IPS-11a (cell line): ENCODE results near the gene NREP.
"Not testable (repeated sequence)": the region's sequence is repeated elsewhere in the genome, so short reads cannot be mapped to it uniquely, and the experiment has no call there.

Source experiments
- H3K4me3 ChIP-seq: one replicate; pipeline ENCODE4 v1.5.1; 2013; ENCODE audit warnings: low read depth, low read length, control low read depth

The NREP gene

DNA sequence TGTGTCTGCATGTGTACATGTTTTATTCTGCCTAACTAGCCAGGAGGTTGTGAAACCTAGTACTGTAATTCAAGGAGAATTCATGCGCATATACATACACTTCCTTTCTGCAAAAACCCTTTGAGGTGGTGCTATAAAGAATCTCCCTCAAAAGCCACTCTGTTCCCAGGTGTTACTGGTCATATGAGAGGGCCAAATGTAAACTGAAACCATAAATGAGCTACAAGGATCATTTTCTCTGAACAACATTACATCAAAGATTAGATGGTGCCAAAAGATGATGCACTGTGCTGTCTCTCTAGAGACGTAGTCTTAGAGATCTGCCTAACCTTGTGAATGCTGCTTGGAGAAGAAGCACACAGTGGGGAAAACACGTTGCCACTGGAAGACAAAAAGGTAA is 15.7 kb downstream of the NREP start:
- H3K4me3 ChIP-seq, result no peak overlapping the region

DNA sequence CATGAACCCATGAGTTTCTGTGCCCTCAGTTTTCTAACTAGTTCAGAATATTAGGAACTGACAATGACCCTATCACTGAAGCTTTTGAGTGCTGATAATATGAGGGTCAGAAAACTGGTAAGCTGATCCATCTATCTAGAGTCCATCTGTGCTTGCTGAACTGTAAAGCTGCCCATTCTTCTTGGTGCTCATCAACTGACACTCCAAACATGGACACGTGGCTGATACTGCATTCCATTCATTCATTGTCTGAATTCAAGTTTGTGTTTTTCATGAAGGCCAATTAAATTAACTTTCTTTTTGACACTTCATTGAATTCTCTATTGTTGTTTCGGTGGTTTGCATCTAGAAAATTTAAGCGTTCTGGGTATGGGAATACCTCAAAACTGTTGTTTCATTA is 17.6 kb downstream of the NREP start:
- H3K4me3 ChIP-seq, result no peak overlapping the region

DNA sequence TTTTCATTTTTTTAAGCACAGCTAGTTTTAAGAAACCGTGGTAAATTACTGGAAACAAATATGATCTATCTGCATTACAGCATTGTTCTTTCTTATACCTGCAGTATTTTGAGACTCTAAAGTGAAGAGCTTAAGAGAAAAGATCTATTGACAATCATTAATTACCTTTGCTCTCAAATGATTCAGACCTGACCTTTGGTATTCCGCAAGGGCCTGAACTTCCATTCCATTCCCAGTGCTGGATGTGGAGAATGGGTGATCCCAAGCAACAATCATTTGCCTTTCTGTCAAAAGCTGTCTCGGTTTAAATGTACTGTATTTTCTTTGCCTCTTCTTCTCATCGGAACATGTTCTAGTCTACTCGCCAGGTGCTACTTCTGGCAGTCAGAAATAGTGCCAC is 18.9 kb downstream of the NREP start:
- no peak overlapping the region for H3K4me3 ChIP-seq

GRCh38 chr5:111737716-111738115 is 19.3 kb downstream of the NREP start:
- no peak overlapping the region for H3K4me3 ChIP-seq

GRCh38 chr5:111735583-111736270 is 21.3 kb downstream of the NREP start:
- no peak overlapping the region for H3K4me3 ChIP-seq

DNA sequence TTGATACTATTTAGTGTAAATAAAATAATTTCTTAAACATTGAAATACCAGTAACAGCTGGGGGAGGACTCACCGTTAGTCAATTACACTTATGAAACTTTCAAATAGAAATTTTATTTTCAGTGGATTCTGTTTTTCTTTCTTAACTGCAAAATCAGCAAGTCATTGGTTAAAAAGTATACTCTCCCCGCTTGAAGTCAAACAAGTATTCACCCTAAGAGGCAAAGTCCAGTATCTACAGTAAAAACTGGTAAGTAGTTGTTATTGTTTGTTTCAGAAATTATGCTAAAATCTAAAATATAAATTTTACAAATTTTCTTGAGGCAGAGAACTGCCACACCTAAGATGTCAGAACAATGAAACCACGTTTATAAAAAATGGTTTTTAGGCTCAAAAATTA is 22.4 kb downstream of the NREP start:
- no peak overlapping the region for H3K4me3 ChIP-seq

- no peak overlapping the region for H3K4me3 ChIP-seq
These were observed 23.0 kb downstream of the NREP start for GRCh38 chr5:111734013-111734412.

DNA sequence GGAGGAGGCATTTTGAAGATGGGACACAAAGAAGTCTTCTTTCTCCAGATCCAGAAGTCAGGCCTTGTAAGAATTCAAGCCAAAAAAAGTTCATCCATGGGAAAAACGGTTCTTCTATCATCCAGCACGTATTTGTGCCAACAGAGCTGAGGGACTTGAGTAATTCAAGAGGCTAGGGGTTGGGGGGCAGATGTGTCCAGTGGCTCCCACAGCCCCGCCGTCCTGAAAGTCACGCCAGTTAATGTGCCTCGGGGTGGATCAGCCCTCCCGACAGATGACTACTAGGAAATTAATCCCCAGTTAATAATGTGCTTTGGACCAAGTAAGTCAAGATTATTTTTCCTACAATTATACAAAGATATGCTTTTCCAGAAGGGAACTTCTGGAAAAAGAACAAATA is 23.4 kb downstream of the NREP start:
- no peak overlapping the region for H3K4me3 ChIP-seq

GRCh38 chr5:111731638-111732037 is 25.4 kb downstream of the NREP start:
- no peak overlapping the region for H3K4me3 ChIP-seq

- H3K4me3 ChIP-seq, result no peak overlapping the region
These were observed 26.2 kb downstream of the NREP start for GRCh38 chr5:111730659-111731382.

DNA sequence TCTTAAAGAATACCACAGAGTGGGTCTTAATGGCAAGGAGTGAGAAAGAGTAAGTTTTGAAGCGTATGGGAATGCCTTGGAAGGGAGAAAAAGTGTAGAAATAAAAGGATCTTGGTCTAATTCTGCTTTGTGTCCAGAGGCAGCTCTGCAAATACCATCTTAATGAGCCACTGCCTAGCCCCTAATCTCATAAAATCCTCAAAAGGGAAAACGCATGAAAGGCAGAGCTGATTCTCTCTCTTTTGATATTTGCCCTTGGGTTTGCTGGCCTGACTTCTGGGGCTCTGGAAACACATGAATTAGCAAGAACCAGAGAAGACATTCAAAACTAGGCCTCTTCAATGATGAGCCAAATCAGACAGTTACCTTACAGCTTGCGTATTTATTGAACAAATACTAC is 28.1 kb downstream of the NREP start:
- H3K4me3 ChIP-seq, result no peak overlapping the region

- no peak overlapping the region for H3K4me3 ChIP-seq
These were observed 30.0 kb downstream of the NREP start for GRCh38 chr5:111726986-111727385.

DNA sequence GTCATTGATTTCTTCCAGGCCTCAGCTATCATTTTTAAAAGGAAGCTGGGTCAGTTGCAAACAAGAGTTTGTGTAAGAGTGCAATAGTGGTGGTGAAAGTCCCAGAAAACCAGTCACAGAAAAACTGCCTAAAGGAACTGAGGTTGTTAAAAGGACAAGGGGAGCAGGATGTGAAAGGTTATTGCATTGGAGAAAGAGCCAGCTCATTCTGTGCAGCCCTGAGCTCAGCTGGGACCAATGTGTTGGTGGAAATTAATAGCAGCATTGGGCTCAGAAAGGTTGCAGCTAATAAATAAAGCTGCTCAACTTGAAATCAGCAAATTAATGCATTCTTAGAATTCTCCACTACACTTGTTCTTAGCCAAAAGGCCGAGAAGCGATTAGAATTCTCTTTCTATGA is 34.9 kb downstream of the NREP start:
- H3K4me3 ChIP-seq, result no peak overlapping the region

- H3K4me3 ChIP-seq, result no peak overlapping the region
These were observed 36.6 kb downstream of the NREP start for GRCh38 chr5:111720333-111720890.

GRCh38 chr5:111719773-111720172 is 37.2 kb downstream of the NREP start:
- no peak overlapping the region for H3K4me3 ChIP-seq

DNA sequence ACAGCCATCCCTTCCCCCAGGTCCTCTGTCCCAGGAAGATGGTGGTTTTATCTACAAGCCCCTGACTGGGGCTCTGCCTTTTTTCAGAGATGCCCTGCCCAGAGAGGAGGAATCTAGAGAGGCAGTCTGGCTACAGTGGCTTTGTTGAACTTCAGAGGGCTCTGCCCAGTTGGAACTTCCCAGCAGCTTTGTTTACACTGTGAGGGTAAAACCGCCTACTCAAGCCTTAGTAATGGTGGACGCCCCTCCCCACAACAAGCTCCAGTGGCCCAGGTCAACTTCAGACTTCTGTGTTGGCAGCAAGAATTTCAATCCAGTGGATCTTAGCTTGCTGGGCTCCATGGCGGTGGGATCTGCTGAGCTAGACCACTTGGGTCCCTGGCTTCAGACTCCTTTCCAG is 40.2 kb downstream of the NREP start:
- not testable (repeated sequence) for H3K4me3 ChIP-seq

- H3K4me3 ChIP-seq, result no peak overlapping the region
These were observed 49.3 kb downstream of the NREP start for GRCh38 chr5:111707630-111708164.

GRCh38 chr5:111706345-111706744 is 50.6 kb downstream of the NREP start:
- H3K4me3 ChIP-seq, result no peak overlapping the region

- no peak overlapping the region for H3K4me3 ChIP-seq
These were observed 52.4 kb downstream of the NREP start for GRCh38 chr5:111704452-111705085.

- H3K4me3 ChIP-seq, result no peak overlapping the region
These were observed 53.3 kb downstream of the NREP start for GRCh38 chr5:111703662-111704061.

DNA sequence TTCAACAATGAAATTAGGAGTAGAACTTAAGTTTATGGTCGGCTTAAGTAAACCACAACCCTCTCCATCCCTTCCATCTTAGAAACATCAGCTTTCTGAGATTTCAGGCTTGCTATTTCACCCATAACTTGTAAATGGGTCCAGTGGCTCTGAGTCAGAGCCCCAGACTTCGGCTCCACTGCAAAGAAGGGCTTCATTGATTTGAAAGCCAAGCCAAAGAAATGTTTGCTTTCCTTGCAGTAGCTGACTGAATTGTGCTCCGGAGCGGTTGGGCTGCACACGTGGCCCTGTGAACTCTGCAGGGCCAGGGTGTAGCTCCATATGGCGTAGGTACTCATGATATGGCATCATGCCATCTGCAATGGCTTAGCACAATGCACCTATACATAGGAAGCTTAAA is 57.0 kb downstream of the NREP start:
- H3K4me3 ChIP-seq, result no peak overlapping the region

GRCh38 chr5:111699324-111699723 is 57.7 kb downstream of the NREP start:
- no peak overlapping the region for H3K4me3 ChIP-seq
